ENCODE results near the gene ABLIM2.

ABLIM2 gene

GRCh38 chr4:7966281-7967062 is 192.1 kb downstream of the ABLIM2 start:
- no peak overlapping the region for H3K27ac ChIP-seq
- TF ChIP-seq CTCF (conservative IDR thresholded peaks at IDR 0.05), result no peak

GRCh38 chr4:7964890-7965662 is 193.5 kb downstream of the ABLIM2 start:
- no peak overlapping the region for H3K27ac ChIP-seq
- no peak for TF ChIP-seq CTCF (conservative IDR thresholded peaks at IDR 0.05)

DNA sequence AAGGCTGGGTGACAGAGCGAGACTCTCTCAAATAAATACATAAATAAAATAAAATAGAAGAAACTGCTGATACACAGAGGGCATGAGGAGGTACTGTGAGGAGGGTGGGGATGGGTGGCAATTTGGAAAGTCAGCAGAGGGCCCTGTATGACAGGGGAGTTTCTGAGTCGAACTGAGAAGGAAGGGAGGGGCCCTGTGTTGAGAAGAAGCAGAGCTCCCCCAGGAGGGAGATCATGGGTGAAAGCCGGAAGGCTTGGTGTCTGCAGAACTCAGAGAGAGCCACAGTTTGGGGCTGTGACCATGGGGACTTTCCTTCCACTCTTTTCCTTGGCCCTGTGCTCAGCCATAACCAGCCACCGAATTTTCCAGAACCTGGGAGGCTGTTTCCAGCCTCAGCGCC is 194.2 kb downstream of the ABLIM2 start:
- no peak overlapping the region for H3K27ac ChIP-seq
- TF ChIP-seq CTCF (conservative IDR thresholded peaks at IDR 0.05), result no peak

- no peak for TF ChIP-seq CTCF (conservative IDR thresholded peaks at IDR 0.05)
- no peak overlapping the region for H3K27ac ChIP-seq
These were observed 194.9 kb downstream of the ABLIM2 start for GRCh38 chr4:7963691-7964090.

DNA sequence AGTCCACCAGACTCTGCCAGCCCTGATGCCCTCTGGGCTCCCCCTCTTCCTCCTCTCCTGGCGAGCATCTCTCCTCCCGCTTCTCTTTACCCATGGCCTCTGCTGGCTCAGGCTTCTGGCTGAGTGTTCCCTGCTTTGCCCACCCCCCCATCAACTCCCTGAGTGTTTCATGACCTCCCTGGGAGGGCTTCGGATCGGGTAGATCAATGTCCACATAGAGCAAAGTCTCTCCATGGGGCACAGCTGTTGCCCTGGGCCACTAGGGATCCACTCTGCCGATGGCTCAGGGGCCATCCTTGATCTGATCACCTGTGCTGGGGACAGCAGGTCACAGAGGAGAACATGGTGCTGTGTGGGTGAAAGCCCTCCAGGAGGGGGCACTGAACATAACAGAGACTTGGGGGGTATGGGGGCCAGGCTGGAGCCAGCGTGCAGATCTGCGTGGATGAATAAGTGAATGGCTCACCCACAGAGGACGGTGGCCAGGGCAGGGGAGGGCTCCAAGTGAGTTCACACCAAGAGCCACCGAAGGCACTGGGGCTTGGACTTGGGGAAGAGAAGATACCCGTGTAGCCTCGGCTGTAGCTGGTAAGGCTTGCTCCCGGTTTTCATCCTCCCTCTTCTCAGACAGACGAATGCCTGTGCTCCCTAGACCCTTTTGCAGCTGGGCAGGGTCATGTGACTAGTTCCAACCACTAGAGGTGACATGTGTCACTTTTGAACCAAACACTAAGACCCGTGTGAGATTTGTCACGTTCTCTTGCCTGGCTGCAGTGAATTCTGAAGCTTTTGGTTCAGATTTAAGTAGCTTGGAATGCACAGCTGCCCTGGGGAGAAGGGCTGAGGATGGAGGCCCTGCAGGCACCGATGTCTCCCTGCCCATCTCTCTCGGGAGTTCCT is 195.8 kb downstream of the ABLIM2 start:
- TF ChIP-seq CTCF (conservative IDR thresholded peaks at IDR 0.05), result no peak
- H3K27ac ChIP-seq, result no peak overlapping the region

- no peak for TF ChIP-seq CTCF (conservative IDR thresholded peaks at IDR 0.05)
- no peak overlapping the region for H3K27ac ChIP-seq
These were observed 197.6 kb downstream of the ABLIM2 start for GRCh38 chr4:7960790-7961655.
